Ovary (tissue), 9 donors: ENCODE data around the gene FXYD1. TPM values are rescaled to one million over a fixed set of nuclear protein-coding genes. Genes with fewer than 3 reads are reported as not detected.
"Not testable (repeated sequence)": the region's sequence is repeated elsewhere in the genome, so short reads cannot be mapped to it uniquely, and the experiment has no call there.

ENCODE experiments used
- DNase-seq, 5 donors: peaks; one replicate each; pipeline ENCODE4 v3.0.0-alpha.2; 2019 to 2020
- H3K27ac ChIP-seq, 2 donors: fragments of 200-600 bp; one replicate each; pipeline versions ENCODE4 v1.5.1 to v1.8.0; 2019 to 2022
- H3K27me3 ChIP-seq: fragments of 200-600 bp; one replicate; pipeline ENCODE4 v1.8.0; 2022
- H3K36me3 ChIP-seq: fragments of 200-600 bp; sonication (generic); one replicate; pipeline ENCODE4 v1.5.1; 2019
- H3K4me1 ChIP-seq: one replicate; pipeline ENCODE4 v1.8.1; 2013; ENCODE audit warnings: mild to moderate bottlenecking, moderate library complexity; ENCODE audit not compliant: insufficient read depth
- H3K4me3 ChIP-seq: fragments of 200-600 bp; sonication (generic); one replicate; pipeline ENCODE4 v1.5.1; 2017
- H3K9me3 ChIP-seq, 2 donors: fragments of 200-600 bp in 1 of 2; sonication (generic) in 1 of 2; one replicate each; pipeline versions ENCODE4 v1.5.1 to v1.8.1; 2013 to 2019; ENCODE audit warnings: mild to moderate bottlenecking in 1 of 2, moderate library complexity in 1 of 2
- EP300 ChIP-seq: sonication (generic); formaldehyde crosslinking; IDR thresholded peaks from one replicate; pipeline ENCODE4 v1.6.1; 2017; ENCODE audit warnings: antibody characterized with exemption
- POLR2A ChIP-seq: fragments of 450-650 bp; IDR thresholded peaks from one replicate; pipeline ENCODE4 v1.6.1; 2017; ENCODE audit warnings: antibody characterized with exemption, mild to moderate bottlenecking, moderate library complexity
- WGBS, 3 donors: extraction: QIAGEN DNeasy Blood & Tissue Kit in 1 of 3; methylation state at CpG; one replicate each; pipeline versions ENCODE4 v1.1.5 to v1.1.7; 2013 to 2017; 5-methylcytosine and 5-hydroxymethylcytosine counted together
- intact Hi-C, 4 donors: fragments of 100-400 bp; cut with DNase I; formaldehyde crosslinking; loops; one replicate each; pipeline versions ENCODE4 v1.11.0 to v1.15.1; 2022 to 2023
- polyA plus RNA-seq, 2 donors: library from polyadenylated mRNA; stranded (reverse); fragments of 200-250 nt in 1 of 2; fragments of 350-450 nt in 1 of 2; fragmentation: Illumina TruSeq in 1 of 2; extraction: RNeasy Lipid Tissue Mini Kit (QIAGEN cat#74804) in 1 of 2; gene quantifications; one replicate each; pipeline ENCODE4 v1.2.3, GENCODE V29; 2013 to 2014
- total RNA-seq, 7 donors: library from RNA; depleted of rRNA in 2 of 7; stranded (reverse); fragments of >200 nt in 2 of 7; fragmentation: NEBNext Ultra II Directional in 3 of 7; extraction: Animal tissue kit (Norgen Biotek cat#: 25700) in 3 of 7; gene quantifications; one replicate each; pipeline versions ENCODE4 v1.1.0 to v1.2.4, GENCODE V29; 2016 to 2023
- TF ChIP-seq, protein P1 (sequence below), 3 donors: fragments of 450-650 bp in 2 of 3; fragments of 200-600 bp in 1 of 3; IDR thresholded peaks; one replicate each; pipeline versions ENCODE4 v1.5.1 to v1.8.0; 2016 to 2022; ENCODE audit warnings: antibody characterized with exemption in 3 of 3, mild to moderate bottlenecking in 1 of 3
- donor health status: DM: no; HTN: no; CAD: no; lungs with moderate emphysema.
- donor health status: DM: no; HTN: no; CAD: no.
- donor health status: Bipolar disorder and iron deficiency.
- donor health status: DM: yes; HTN: yes; CAD: no.
- donor health status: DM: no; HTN: no; CAD: no.
- donor health status: DM: yes; HTN: yes; CAD: no.

FXYD1 gene
- total and polyA plus RNA-seq, 9 donors, result 26.7 to 204 (median 95.8) TPM

DNA sequence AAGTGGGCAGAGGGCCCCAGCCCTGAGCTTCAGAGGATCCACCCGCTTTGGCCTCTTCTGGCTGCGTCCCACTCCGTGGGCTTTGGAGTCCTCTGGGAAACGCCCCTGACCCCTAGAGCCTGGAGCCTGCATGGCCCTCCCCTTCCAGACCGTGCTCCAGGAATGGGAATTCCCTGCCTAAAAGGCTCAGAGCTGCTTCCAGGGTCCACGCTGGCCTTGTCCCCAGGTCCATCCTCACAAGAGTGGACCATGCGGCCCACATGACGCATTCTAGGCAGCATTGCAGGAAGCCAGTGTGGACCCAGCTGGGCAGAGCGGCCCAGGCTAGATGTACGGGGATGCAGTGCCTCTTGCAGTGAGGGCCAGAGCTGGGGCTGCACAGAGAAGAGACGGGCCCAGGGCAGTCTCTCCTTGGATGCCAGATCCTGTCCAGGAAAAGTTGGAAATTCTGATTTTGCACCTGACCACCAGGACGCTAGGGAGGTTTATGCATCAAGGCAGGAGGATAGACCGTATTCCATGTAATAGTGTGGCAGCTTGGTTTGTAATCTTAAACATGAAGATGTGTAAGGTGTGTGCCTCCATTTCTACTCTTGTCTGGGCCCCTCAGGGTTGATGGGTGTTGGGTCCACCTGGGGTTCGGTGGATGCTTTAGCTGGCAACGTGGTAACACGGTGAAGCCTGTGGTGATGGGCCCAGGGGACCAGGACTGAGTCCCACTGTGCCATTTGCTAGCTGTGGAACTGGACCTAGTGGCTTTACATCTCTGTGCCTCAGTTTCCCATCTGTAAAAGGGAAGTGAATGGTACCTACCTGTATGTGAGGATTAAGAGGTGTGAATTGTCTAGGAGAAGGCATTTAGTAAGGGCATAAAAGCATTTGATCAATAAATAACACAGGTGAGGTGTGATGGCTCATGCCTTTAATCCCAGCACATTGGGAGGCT, 37.8 kb upstream of the FXYD1 start:
- 56 to 65% (median 64%) methylated on average over 16 of the region's 16 CpGs for WGBS, 3 donors
- no peak overlapping the region for H3K4me3 ChIP-seq
- H3K36me3 ChIP-seq, result no peaks in the 10 kb centered on the region
- intact Hi-C loops, result no loop called here
- H3K4me1 ChIP-seq, result no peaks in the 10 kb centered on the region
- TF ChIP-seq EP300, result no peak
- TF ChIP-seq POLR2A, result no peak
- TF ChIP-seq, protein P1, sequence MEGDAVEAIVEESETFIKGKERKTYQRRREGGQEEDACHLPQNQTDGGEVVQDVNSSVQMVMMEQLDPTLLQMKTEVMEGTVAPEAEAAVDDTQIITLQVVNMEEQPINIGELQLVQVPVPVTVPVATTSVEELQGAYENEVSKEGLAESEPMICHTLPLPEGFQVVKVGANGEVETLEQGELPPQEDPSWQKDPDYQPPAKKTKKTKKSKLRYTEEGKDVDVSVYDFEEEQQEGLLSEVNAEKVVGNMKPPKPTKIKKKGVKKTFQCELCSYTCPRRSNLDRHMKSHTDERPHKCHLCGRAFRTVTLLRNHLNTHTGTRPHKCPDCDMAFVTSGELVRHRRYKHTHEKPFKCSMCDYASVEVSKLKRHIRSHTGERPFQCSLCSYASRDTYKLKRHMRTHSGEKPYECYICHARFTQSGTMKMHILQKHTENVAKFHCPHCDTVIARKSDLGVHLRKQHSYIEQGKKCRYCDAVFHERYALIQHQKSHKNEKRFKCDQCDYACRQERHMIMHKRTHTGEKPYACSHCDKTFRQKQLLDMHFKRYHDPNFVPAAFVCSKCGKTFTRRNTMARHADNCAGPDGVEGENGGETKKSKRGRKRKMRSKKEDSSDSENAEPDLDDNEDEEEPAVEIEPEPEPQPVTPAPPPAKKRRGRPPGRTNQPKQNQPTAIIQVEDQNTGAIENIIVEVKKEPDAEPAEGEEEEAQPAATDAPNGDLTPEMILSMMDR (IDR thresholded peaks at IDR 0.05), result no peak
- DNase-seq, result no peak
- no peaks in the 10 kb centered on the region for H3K27me3 ChIP-seq
- H3K9me3 ChIP-seq, result no peaks in the 10 kb centered on the region
- H3K27ac ChIP-seq, result no peak overlapping the region

DNA sequence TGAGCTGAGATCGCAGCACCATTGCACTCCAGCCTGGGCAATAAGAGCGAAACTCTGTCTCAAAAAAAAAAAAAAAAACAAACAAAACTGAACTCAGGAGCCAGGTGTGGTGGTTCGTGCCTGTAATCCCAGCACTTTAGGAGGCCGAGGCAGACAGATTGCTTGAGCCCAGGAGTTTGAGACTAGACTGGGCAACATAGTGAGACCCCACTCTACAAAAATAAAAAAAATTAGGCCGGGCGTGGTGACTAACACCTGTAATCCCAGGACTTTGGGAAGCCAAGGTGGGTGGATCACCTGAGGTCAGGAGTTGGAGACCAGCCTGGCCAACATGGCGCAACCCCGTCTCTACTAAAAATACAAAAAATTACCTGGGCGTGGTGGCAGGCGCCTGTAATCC, 36.7 kb upstream of the FXYD1 start:
- H3K4me3 ChIP-seq, H3K36me3 ChIP-seq, H3K4me1 ChIP-seq, H3K27me3 ChIP-seq, intact Hi-C loops, DNase-seq, H3K9me3 ChIP-seq, H3K27ac ChIP-seq: not testable (repeated sequence)
- 92 to 95% (median 94%) methylated on average over 10 of the region's 10 CpGs for WGBS, 3 donors

DNA sequence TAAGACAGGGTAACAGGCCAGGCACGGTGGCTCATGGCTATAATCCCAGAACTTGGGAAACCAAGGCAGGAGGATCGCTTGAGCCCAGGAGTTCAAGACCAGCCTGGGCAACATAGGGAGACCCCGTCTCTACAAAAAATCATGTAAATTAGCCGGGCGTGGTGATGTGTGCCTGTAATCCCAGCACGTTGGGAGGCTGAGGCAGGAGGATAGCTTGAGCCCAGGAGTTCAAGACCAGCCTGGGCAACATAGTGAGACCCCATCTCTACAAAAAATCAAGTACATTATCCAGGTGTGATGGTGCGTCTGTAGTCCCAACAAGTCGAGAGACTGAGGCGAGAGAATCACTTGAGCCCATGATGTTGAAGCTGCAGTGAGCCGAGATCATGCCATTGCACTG, 35.0 kb upstream of the FXYD1 start:
- intact Hi-C loops, result not testable (repeated sequence)

DNA sequence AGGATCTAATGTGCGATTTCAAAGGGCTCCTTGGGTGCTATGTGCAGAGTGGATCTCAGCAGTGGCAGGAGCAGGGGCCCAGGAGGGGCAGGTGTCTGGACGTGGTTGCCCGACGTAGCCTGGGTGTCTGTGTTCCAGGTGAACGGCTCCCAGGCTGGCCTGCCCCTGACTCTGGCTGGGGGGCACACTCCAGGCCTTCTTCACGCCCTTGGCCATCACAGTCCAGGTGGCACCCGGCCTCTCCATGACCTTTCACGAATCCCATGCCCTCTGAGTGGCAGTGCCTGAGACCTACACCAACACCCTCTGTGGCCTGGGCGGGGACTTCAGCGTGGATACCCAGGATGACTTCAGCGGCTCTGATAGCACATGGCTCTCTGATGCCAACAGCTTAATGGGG, 34.3 kb upstream of the FXYD1 start:
- H3K4me1 ChIP-seq, result no peaks in the 10 kb centered on the region
- no peak for TF ChIP-seq EP300
- TF ChIP-seq, protein P1 (IDR thresholded peaks at IDR 0.05), result no peak
- no peak for TF ChIP-seq POLR2A
- no peaks in the 10 kb centered on the region for H3K27me3 ChIP-seq
- H3K27ac ChIP-seq, result no peak overlapping the region
- no peaks in the 10 kb centered on the region for H3K9me3 ChIP-seq
- H3K4me3 ChIP-seq, result no peak overlapping the region
- no peak for DNase-seq
- H3K36me3 ChIP-seq, result no peaks in the 10 kb centered on the region
- 83 to 90% (median 84%) methylated on average over 10 to 11 of the region's 11 CpGs for WGBS, 3 donors
- intact Hi-C loops, result no loop called here

More for the DNA sequence above, 35.0 kb upstream of the FXYD1 start:
- H3K36me3 ChIP-seq, H3K27me3 ChIP-seq, H3K4me3 ChIP-seq, H3K4me1 ChIP-seq, DNase-seq, H3K9me3 ChIP-seq, H3K27ac ChIP-seq: not testable (repeated sequence)
- 73 to 77% (median 74%) methylated on average over 10 of the region's 10 CpGs for WGBS, 3 donors

- DNase-seq, result no peak
- no peaks in the 10 kb centered on the region for H3K4me1 ChIP-seq
- H3K9me3 ChIP-seq, result no peaks in the 10 kb centered on the region
- WGBS, 3 donors, result 96 to 98% (median 96%) methylated on average over 6 of the region's 6 CpGs
- TF ChIP-seq, protein P1 (IDR thresholded peaks at IDR 0.05), result no peak
- TF ChIP-seq POLR2A, result no peak
- TF ChIP-seq EP300, result no peak
- H3K27me3 ChIP-seq, result no peaks in the 10 kb centered on the region
- intact Hi-C loops, result no loop called here
- no peaks in the 10 kb centered on the region for H3K36me3 ChIP-seq
- no peak overlapping the region for H3K27ac ChIP-seq
- no peak overlapping the region for H3K4me3 ChIP-seq
These were observed 33.6 kb upstream of the FXYD1 start for GRCh38 chr19:35105047-35105410.
